Measurements from ENCODE around the gene ATP2A3.
"Not testable (repeated sequence)": the region's sequence is repeated elsewhere in the genome, so short reads cannot be mapped to it uniquely, and the experiment has no call there.

DNA sequence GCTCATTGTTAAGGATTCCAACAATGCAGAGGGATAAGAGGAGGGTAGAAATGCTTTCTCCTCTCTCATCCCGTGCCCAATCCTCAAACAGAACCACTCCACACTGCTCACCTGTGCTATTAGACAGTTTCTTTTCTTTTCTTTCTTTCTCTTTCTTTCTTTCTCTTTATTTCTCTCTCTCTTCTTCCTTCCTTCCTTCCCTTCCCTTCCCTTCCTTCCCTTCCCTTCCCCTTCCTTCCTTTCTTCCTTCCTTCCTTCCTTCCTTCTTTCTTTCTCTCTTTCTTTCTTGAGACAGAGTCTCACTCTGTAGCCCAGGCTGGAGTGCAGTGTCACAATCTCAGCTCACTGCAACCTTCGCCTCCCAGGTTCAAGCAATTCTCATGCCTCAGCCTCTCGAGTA, 27.5 kb upstream of the ATP2A3 start:
- TF ChIP-seq EZH2 (IDR thresholded peaks at IDR 0.05; ENCODE audit: borderline replicate concordance, low read depth, low read length, severe bottlenecking); FOS (IDR thresholded peaks at IDR 0.05; ENCODE audit: borderline replicate concordance, insufficient read depth, low read length); POLR2A (IDR thresholded peaks at IDR 0.05; ENCODE audit: low read depth, low read length); POLR2AphosphoS5 (IDR thresholded peaks at IDR 0.05; ENCODE audit: insufficient read depth, low read depth, low read length); MYC (IDR thresholded peaks at IDR 0.05; ENCODE audit: low read depth, low read length); GATA2 (IDR thresholded peaks at IDR 0.05; ENCODE audit: insufficient read depth, insufficient read length, low read depth, low read length): not testable (repeated sequence)
- TF ChIP-seq, protein P1, sequence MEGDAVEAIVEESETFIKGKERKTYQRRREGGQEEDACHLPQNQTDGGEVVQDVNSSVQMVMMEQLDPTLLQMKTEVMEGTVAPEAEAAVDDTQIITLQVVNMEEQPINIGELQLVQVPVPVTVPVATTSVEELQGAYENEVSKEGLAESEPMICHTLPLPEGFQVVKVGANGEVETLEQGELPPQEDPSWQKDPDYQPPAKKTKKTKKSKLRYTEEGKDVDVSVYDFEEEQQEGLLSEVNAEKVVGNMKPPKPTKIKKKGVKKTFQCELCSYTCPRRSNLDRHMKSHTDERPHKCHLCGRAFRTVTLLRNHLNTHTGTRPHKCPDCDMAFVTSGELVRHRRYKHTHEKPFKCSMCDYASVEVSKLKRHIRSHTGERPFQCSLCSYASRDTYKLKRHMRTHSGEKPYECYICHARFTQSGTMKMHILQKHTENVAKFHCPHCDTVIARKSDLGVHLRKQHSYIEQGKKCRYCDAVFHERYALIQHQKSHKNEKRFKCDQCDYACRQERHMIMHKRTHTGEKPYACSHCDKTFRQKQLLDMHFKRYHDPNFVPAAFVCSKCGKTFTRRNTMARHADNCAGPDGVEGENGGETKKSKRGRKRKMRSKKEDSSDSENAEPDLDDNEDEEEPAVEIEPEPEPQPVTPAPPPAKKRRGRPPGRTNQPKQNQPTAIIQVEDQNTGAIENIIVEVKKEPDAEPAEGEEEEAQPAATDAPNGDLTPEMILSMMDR (IDR thresholded peaks at IDR 0.05; ENCODE audit: extremely low read depth in 1 of 2, insufficient read depth in 1 of 2, low read depth in 1 of 2, low read length in 2 of 2): not testable (repeated sequence)
- TF ChIP-seq, protein P2, sequence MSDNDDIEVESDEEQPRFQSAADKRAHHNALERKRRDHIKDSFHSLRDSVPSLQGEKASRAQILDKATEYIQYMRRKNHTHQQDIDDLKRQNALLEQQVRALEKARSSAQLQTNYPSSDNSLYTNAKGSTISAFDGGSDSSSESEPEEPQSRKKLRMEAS (IDR thresholded peaks at IDR 0.05; ENCODE audit: insufficient read depth, insufficient read length): not testable (repeated sequence)
